GM21619 (cell line): ENCODE measurements around the gene OTOP3.

ENCODE experiments used
- ATAC-seq: cut with Tn5 transposase; IDR thresholded peaks from one replicate; pipeline ENCODE4 v1.9.1; 2021; ENCODE audit not compliant: unreplicated experiment

Gene OTOP3

GRCh38 chr17:74916136-74916850 is 19.4 kb upstream of the OTOP3 start:
- no peak for ATAC-seq

- ATAC-seq = no peak
Measured at GRCh38 chr17:74916851-74917199, 18.9 kb upstream of the OTOP3 start.

GRCh38 chr17:74917430-74917829 is 18.3 kb upstream of the OTOP3 start:
- ATAC-seq = no peak

GRCh38 chr17:74918906-74919305 is 16.8 kb upstream of the OTOP3 start:
- no peak for ATAC-seq

GRCh38 chr17:74919440-74920305 is 16.0 kb upstream of the OTOP3 start:
- no peak for ATAC-seq

- ATAC-seq = no peak
Measured at GRCh38 chr17:74920306-74920620, 15.4 kb upstream of the OTOP3 start.

GRCh38 chr17:74920642-74921025 is 15.1 kb upstream of the OTOP3 start:
- ATAC-seq = no peak

GRCh38 chr17:74921026-74921681 is 14.5 kb upstream of the OTOP3 start:
- ATAC-seq = no peak

- no peak for ATAC-seq
Measured at GRCh38 chr17:74921769-74922168, 13.9 kb upstream of the OTOP3 start.

- ATAC-seq = no peak
Measured at GRCh38 chr17:74922172-74922571, 13.5 kb upstream of the OTOP3 start.

GRCh38 chr17:74922694-74923537 is 12.8 kb upstream of the OTOP3 start, which contains the start of gene USH1G:
USH1G (minus strand) TSS chr17:74923255; CDS start chr17:74923073, 182 bp downstream.
- ATAC-seq = no peak

- ATAC-seq = no peak
Measured at GRCh38 chr17:74923538-74924249, 12.0 kb upstream of the OTOP3 start.

GRCh38 chr17:74924250-74924948 is 11.3 kb upstream of the OTOP3 start, which contains the start of gene OTOP2:
OTOP2 (plus strand) TSS chr17:74924273; CDS start chr17:74924633, 360 bp downstream.
- no peak for ATAC-seq

GRCh38 chr17:74925242-74925641 is 10.5 kb upstream of the OTOP3 start:
- ATAC-seq = no peak

- ATAC-seq = no peak
Measured at GRCh38 chr17:74928786-74929185, 6.9 kb upstream of the OTOP3 start.

- ATAC-seq = no peak
Measured at GRCh38 chr17:74930535-74931036, 5.1 kb upstream of the OTOP3 start.

- ATAC-seq = no peak
Measured at GRCh38 chr17:74935048-74935447, 650 bp upstream of the OTOP3 start.

- no peak for ATAC-seq
Measured at GRCh38 chr17:74936470-74936799, 737 bp downstream of the OTOP3 start.
